Retinal pigment epithelial cell (primary cell): ENCODE measurements around the gene C12orf57.
A peak's percentile ranks its signal among the peaks of the same experiment; 100 is the strongest.

Experiments
- DNase-seq: peaks from one replicate; pipeline ENCODE4 v3.0.0-alpha.2; 2010; ENCODE audit warnings: low read depth
- H3K4me3 ChIP-seq: 2 replicates; pipeline ENCODE4 v1.5.1; 2011; ENCODE audit warnings: mild to moderate bottlenecking, low read length, control low read depth, moderate library complexity
- TF ChIP-seq, protein P1 (sequence below): conservative IDR thresholded peaks from 2 replicates; pipeline ENCODE4 v1.5.1; 2011; ENCODE audit warnings: low read depth, low read length, control low read depth, inconsistent platforms

C12orf57 gene

DNA sequence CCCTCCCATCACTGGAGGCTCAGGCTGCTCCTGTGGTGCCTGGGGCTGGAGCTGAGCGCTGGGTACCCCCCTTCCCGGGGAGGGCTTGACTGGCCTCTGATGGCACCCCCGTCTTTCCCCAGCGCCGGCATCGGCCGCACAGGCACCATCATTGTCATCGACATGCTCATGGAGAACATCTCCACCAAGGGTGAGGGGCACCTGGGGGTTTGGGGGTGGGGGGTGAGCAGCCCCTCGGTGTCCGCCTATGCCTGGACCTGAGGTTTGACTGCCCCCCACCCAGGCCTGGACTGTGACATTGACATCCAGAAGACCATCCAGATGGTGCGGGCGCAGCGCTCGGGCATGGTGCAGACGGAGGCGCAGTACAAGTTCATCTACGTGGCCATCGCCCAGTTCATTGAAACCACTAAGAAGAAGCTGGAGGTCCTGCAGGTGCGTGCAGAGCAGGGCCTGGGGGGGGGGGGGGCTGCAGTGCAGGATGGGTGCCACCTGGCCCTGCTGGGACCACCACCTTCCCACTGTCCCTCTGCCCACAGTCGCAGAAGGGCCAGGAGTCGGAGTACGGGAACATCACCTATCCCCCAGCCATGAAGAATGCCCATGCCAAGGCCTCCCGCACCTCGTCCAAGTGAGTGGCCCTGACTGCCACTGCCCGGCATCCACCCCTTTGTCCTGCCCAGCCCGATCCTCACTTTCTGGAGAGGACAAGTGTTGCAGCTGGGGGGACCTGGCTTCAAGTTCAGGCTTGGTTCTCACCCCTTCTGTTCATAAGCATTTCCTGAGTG, 16.2 kb downstream of the C12orf57 start:
- TF ChIP-seq, protein P1, sequence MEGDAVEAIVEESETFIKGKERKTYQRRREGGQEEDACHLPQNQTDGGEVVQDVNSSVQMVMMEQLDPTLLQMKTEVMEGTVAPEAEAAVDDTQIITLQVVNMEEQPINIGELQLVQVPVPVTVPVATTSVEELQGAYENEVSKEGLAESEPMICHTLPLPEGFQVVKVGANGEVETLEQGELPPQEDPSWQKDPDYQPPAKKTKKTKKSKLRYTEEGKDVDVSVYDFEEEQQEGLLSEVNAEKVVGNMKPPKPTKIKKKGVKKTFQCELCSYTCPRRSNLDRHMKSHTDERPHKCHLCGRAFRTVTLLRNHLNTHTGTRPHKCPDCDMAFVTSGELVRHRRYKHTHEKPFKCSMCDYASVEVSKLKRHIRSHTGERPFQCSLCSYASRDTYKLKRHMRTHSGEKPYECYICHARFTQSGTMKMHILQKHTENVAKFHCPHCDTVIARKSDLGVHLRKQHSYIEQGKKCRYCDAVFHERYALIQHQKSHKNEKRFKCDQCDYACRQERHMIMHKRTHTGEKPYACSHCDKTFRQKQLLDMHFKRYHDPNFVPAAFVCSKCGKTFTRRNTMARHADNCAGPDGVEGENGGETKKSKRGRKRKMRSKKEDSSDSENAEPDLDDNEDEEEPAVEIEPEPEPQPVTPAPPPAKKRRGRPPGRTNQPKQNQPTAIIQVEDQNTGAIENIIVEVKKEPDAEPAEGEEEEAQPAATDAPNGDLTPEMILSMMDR: no peak
- H3K4me3 ChIP-seq: no peak overlapping the region
- no peak for DNase-seq

DNA sequence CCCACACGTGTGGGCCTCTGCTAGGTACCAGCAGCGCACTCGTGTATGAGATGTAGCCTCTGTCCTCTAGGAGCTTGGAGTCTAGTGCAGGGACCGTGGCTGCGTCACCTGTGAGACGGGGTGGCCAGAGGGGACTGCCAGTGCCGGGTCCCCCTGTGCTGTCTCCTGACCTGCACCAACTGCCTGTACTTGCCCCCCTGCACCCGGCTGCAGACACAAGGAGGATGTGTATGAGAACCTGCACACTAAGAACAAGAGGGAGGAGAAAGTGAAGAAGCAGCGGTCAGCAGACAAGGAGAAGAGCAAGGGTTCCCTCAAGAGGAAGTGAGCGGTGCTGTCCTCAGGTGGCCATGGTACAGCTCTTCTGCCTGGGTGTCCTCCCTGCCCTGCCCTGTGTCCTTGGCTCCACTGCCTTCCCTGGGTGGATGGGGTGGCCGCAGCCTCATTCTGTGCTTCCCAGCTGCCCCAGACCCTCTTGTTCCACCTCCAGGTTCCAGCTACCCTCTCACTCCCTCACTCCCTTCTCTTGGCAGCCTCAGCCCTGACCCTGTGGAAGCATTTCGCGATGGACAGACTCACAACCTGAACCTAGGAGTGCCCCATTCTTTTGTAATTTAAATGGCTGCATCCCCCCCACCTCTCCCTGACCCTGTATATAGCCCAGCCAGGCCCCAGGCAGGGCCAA, 16.9 kb downstream of the C12orf57 start:
- no peak overlapping the region for H3K4me3 ChIP-seq
- TF ChIP-seq, protein P1: no peak
- DNase-seq: no peak

DNA sequence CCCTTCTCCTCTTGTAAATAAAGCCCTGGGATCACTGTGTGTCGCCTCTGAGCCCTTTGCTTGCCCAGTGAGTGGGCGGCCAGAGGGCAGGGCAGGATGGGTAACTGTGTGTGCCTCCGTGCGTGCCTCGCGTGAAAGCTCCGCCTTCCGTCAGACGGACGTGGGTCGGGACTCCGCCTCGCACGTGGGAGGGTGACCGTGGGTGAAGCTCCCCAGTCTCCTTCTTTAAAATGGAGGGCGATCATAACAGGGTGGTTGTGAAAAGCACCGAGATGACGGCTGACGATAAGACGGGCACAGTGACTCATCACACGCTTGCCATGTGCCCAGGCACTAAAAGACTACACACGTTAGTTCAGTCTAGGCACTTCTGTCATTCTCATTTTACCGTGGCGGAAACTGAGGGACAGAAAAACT, 17.5 kb downstream of the C12orf57 start:
- TF ChIP-seq, protein P1: no peak
- no peak for DNase-seq
- H3K4me3 ChIP-seq: no peak overlapping the region

DNA sequence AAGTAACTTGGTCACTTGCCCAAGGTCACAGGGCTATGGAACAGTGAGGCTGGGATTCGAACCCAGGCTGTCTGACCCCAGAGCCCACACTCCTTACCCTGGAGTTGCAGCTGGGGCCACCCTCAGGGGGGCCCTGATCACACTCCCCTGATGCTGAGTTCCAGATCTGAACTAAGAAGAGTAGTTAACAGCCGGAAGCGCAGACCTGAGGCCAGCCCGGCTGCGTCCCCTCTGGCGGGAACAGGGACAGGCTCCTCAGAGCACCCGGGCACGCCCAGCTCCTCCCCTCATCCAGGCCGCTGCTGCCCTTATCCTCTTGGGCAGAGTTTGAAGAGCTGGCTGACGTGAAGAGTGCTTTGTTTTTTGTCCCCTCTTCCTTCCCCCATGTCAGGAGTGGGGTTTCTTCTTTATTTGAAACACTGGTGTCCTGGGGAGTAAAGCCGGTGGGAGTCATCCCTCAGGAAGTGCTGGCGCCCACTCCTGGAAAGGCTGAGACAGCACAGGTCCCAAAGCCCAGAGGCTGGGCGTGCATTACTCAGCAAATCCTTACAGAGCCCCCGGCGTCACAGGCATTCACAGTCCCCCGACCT, 18.0 kb downstream of the C12orf57 start:
- no peak for DNase-seq
- H3K4me3 ChIP-seq: peak overlapping the region; percentile 14

DNA sequence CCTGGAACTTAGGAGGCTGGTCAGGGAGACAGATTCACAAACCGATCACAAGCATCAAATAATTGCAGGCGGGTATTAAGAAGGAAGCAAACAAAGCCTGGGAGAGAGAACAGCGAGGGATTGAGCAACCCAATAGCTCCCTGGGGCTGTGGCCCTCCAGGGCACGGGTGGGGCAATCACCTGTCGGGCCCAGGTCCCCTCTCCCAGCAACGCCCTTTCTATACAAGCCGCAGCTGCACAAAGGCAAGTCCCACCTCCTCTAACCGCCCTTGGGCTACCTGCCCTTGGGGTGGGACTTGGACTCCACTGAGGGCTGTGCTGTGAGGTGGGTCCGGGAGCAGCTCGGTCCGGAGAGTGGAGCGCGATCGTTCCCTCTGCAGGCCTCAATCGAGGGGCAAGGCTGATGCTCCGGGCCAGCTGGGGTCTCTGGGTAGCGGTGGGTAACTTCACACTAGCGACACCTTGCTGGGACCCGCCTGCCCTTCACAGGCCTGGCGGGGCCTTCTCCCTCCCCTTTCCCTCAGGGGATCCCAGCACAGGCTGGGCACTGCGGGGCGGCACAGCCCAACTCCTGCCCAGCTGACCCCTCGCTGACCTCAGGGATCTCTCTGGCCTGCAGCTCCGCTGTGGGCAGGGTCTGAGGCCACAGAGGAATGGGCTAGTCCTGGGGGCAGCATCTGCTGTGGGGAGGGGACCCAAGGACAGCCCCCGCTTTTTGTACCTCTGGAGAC, 18.6 kb downstream of the C12orf57 start:
- no peak for DNase-seq
- TF ChIP-seq, protein P1: no peak
- H3K4me3 ChIP-seq: no peak overlapping the region

More for the DNA sequence above, 18.0 kb downstream of the C12orf57 start:
- TF ChIP-seq, protein P1: peak; percentile 71

DNA sequence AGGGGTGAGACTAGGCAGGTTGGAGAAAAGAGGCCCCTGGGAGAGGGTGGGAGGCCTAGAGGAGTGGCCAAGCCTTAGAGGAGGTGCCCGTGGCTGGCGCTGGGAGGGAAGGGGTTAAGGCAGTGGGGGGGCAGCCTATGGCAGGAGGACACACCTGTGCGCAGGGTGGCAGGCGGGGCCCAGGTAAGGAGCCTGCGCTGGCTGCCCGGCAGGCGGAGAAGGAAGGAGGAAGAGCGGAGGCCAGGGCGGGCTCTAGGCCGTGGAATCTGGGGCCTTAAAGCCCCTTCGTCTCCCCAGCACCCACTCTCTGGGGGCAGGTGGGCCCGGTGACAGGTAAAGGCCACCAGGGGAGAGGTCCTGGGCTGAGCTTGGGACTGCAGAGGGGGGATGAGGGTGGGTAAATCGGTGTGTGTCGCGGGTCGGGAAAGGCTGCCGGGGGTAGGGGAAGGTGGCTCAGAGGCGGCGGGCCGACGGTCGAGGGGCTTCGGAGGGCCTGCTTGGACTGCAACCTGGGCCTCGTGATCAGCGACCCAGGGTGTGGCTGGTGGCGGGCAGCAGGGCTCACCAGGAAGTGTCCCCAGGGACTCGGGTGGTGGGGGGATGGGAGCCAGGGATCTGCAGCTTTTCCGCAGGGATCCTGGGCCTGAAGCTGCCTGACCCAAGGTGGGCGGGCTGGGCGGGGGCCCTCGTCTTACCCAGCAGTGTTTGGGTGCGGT, 19.4 kb downstream of the C12orf57 start:
- no peak overlapping the region for H3K4me3 ChIP-seq
- TF ChIP-seq, protein P1: no peak

More for the DNA sequence above, 19.4 kb downstream of the C12orf57 start:
- no peak for DNase-seq
